Measurements from ENCODE around the gene SMIM21.

Gene SMIM21

GRCh38 chr18:75393721-75394120, 33.8 kb downstream of the SMIM21 start:
- Histone ChIP-seq H3K27me3 (ENCODE audit: insufficient read depth, low read depth) (no peaks in the 10 kb centered on the region), H2AFZ (ENCODE audit: low read depth) (no peak overlapping the region), H3K4me2 (no peak overlapping the region), H3K9ac (no peak overlapping the region), H4K20me1 (ENCODE audit: insufficient read depth) (no peaks in the 10 kb centered on the region), H3K79me2 (ENCODE audit: insufficient read depth, low read depth) (no peaks in the 10 kb centered on the region), H3K4me3 (IDR thresholded peaks at IDR 0.05; ENCODE audit: insufficient read depth, low read depth, low read length) (no peak overlapping the region), H3K4me1 (ENCODE audit: low read depth, poor library complexity, severe bottlenecking) (no peaks in the 10 kb centered on the region), H3K27ac (no peak overlapping the region), H3K36me3 (ENCODE audit: insufficient read depth) (no peaks in the 10 kb centered on the region)
- TF ChIP-seq CTCF (conservative IDR thresholded peaks at IDR 0.05; ENCODE audit: low read depth, low read length): no peak

GRCh38 chr18:75392226-75392578, 35.3 kb downstream of the SMIM21 start:
- no peak for TF ChIP-seq CTCF (conservative IDR thresholded peaks at IDR 0.05; ENCODE audit: low read depth, low read length)
- Histone ChIP-seq H3K4me3 (IDR thresholded peaks at IDR 0.05; ENCODE audit: insufficient read depth, low read depth, low read length) (no peak overlapping the region), H4K20me1 (ENCODE audit: insufficient read depth) (no peaks in the 10 kb centered on the region), H2AFZ (ENCODE audit: low read depth) (no peak overlapping the region), H3K9ac (no peak overlapping the region), H3K4me2 (no peak overlapping the region), H3K36me3 (ENCODE audit: insufficient read depth) (no peaks in the 10 kb centered on the region), H3K27ac (no peak overlapping the region), H3K4me1 (ENCODE audit: low read depth, poor library complexity, severe bottlenecking) (no peaks in the 10 kb centered on the region), H3K27me3 (ENCODE audit: insufficient read depth, low read depth) (no peaks in the 10 kb centered on the region), H3K79me2 (ENCODE audit: insufficient read depth, low read depth) (no peaks in the 10 kb centered on the region)

GRCh38 chr18:75391279-75392225, 36.0 kb downstream of the SMIM21 start:
- Histone ChIP-seq H3K4me2 (no peak overlapping the region), H2AFZ (ENCODE audit: low read depth) (no peak overlapping the region), H3K79me2 (ENCODE audit: insufficient read depth, low read depth) (no peaks in the 10 kb centered on the region), H3K4me3 (IDR thresholded peaks at IDR 0.05; ENCODE audit: insufficient read depth, low read depth, low read length) (no peak overlapping the region), H4K20me1 (ENCODE audit: insufficient read depth) (no peaks in the 10 kb centered on the region), H3K27me3 (ENCODE audit: insufficient read depth, low read depth) (no peaks in the 10 kb centered on the region), H3K27ac (no peak overlapping the region), H3K9ac (no peak overlapping the region), H3K36me3 (ENCODE audit: insufficient read depth) (no peaks in the 10 kb centered on the region), H3K4me1 (ENCODE audit: low read depth, poor library complexity, severe bottlenecking) (no peaks in the 10 kb centered on the region)
- no peak for TF ChIP-seq CTCF (conservative IDR thresholded peaks at IDR 0.05; ENCODE audit: low read depth, low read length)

GRCh38 chr18:75390854-75391253, 36.6 kb downstream of the SMIM21 start:
- no peaks in the 10 kb centered on the region for H3K4me1 ChIP-seq (ENCODE audit: low read depth, poor library complexity, severe bottlenecking)
- no peak overlapping the region for H3K4me3 ChIP-seq (IDR thresholded peaks at IDR 0.05; ENCODE audit: insufficient read depth, low read depth, low read length)
- H3K4me2 ChIP-seq: no peak overlapping the region
- no peak overlapping the region for H2AFZ ChIP-seq (ENCODE audit: low read depth)
- no peak overlapping the region for H3K27ac ChIP-seq
- no peaks in the 10 kb centered on the region for H4K20me1 ChIP-seq (ENCODE audit: insufficient read depth)
- no peak overlapping the region for H3K9ac ChIP-seq
- no peaks in the 10 kb centered on the region for H3K27me3 ChIP-seq (ENCODE audit: insufficient read depth, low read depth)
- H3K36me3 ChIP-seq (ENCODE audit: insufficient read depth): no peaks in the 10 kb centered on the region
- no peaks in the 10 kb centered on the region for H3K79me2 ChIP-seq (ENCODE audit: insufficient read depth, low read depth)
- no peak for TF ChIP-seq CTCF (conservative IDR thresholded peaks at IDR 0.05; ENCODE audit: low read depth, low read length)
